ENCODE results near the gene MACROD2. TPM values are rescaled to one million over a fixed set of nuclear protein-coding genes. Genes with fewer than 3 reads are reported as not detected.

The MACROD2 gene
- total RNA-seq, 1 donor from 2014 or later = 2.4 TPM

- Mint-ChIP-seq H3K27ac (ENCODE audit: unreplicated experiment) (no peak overlapping the region), H3K36me3 (ENCODE audit: low read depth, unreplicated experiment) (no peaks in the 10 kb centered on the region), H3K4me1 (ENCODE audit: low read depth, unreplicated experiment) (peaks cover 6% of the 10 kb centered on the region), H3K4me3 (ENCODE audit: unreplicated experiment) (no peak overlapping the region), H3K27me3 (ENCODE audit: low read depth, unreplicated experiment) (no peaks in the 10 kb centered on the region), H3K9me3 (ENCODE audit: unreplicated experiment) (no peaks in the 10 kb centered on the region)
- no peak overlapping the region for H3K27ac ChIP-seq (ENCODE audit: low read depth, low read length)
- H3K4me1 ChIP-seq (ENCODE audit: insufficient read depth, low read length) = no peaks in the 10 kb centered on the region
- H3K4me2 ChIP-seq (ENCODE audit: low read length) = no peak overlapping the region
- FAIRE-seq (no peak), DNase-seq (ENCODE audit: low read depth) (no peak)
- no peaks in the 10 kb centered on the region for H4K20me1 ChIP-seq (ENCODE audit: insufficient read depth, low read length)
- H3K36me3 ChIP-seq (ENCODE audit: insufficient read depth, low read length) = no peaks in the 10 kb centered on the region
- no peaks in the 10 kb centered on the region for H3K9me3 ChIP-seq (ENCODE audit: insufficient read depth, low read depth, low read length)
- no peak overlapping the region for H2AFZ ChIP-seq (ENCODE audit: low read depth, low read length)
- H3K9ac ChIP-seq (ENCODE audit: low read length) = no peak overlapping the region
- TF ChIP-seq CTCF (IDR thresholded peaks at IDR 0.05; ENCODE audit: insufficient read depth, low read depth, low read length) (no peak), EZH2 (IDR thresholded peaks at IDR 0.05; ENCODE audit: insufficient read depth, low read length) (no peak)
- H3K27me3 ChIP-seq (ENCODE audit: insufficient read depth, low read length) = no peaks in the 10 kb centered on the region
- no peaks in the 10 kb centered on the region for H3K79me2 ChIP-seq (ENCODE audit: insufficient read depth, low read length)
- no peak overlapping the region for H3K4me3 ChIP-seq (ENCODE audit: insufficient read depth, low read depth, low read length)
These were observed 1845.5 kb downstream of the MACROD2 start for GRCh38 chr20:15840636-15841301.

- H3K4me3 ChIP-seq (ENCODE audit: insufficient read depth, low read depth, low read length) = no peak overlapping the region
- TF ChIP-seq CTCF (IDR thresholded peaks at IDR 0.05; ENCODE audit: insufficient read depth, low read depth, low read length) (no peak), EZH2 (IDR thresholded peaks at IDR 0.05; ENCODE audit: insufficient read depth, low read length) (no peak)
- no peak overlapping the region for H3K27ac ChIP-seq (ENCODE audit: low read depth, low read length)
- Mint-ChIP-seq H3K4me3 (ENCODE audit: unreplicated experiment) (no peak overlapping the region), H3K9me3 (ENCODE audit: unreplicated experiment) (no peaks in the 10 kb centered on the region), H3K27me3 (ENCODE audit: low read depth, unreplicated experiment) (no peaks in the 10 kb centered on the region), H3K36me3 (ENCODE audit: low read depth, unreplicated experiment) (no peaks in the 10 kb centered on the region), H3K27ac (ENCODE audit: unreplicated experiment) (no peak overlapping the region), H3K4me1 (ENCODE audit: low read depth, unreplicated experiment) (no peaks in the 10 kb centered on the region)
- H3K4me1 ChIP-seq (ENCODE audit: insufficient read depth, low read length) = no peaks in the 10 kb centered on the region
- no peaks in the 10 kb centered on the region for H3K36me3 ChIP-seq (ENCODE audit: insufficient read depth, low read length)
- FAIRE-seq (no peak), DNase-seq (ENCODE audit: low read depth) (no peak)
- no peak overlapping the region for H2AFZ ChIP-seq (ENCODE audit: low read depth, low read length)
- H3K9me3 ChIP-seq (ENCODE audit: insufficient read depth, low read depth, low read length) = no peaks in the 10 kb centered on the region
- no peak overlapping the region for H3K9ac ChIP-seq (ENCODE audit: low read length)
- H3K4me2 ChIP-seq (ENCODE audit: low read length) = no peak overlapping the region
- H4K20me1 ChIP-seq (ENCODE audit: insufficient read depth, low read length) = no peaks in the 10 kb centered on the region
- no peaks in the 10 kb centered on the region for H3K79me2 ChIP-seq (ENCODE audit: insufficient read depth, low read length)
- no peaks in the 10 kb centered on the region for H3K27me3 ChIP-seq (ENCODE audit: insufficient read depth, low read length)
These were observed 1847.6 kb downstream of the MACROD2 start for GRCh38 chr20:15842872-15843271.

GRCh38 chr20:15843777-15844176 is 1848.5 kb downstream of the MACROD2 start:
- no peak overlapping the region for H2AFZ ChIP-seq (ENCODE audit: low read depth, low read length)
- H3K27me3 Mint-ChIP-seq (ENCODE audit: low read depth, unreplicated experiment) = no peaks in the 10 kb centered on the region
- no peaks in the 10 kb centered on the region for H3K27me3 ChIP-seq (ENCODE audit: insufficient read depth, low read length)
- no peak overlapping the region for H3K9ac ChIP-seq (ENCODE audit: low read length)
- no peak for FAIRE-seq
- H3K4me1 ChIP-seq (ENCODE audit: insufficient read depth, low read length) = no peaks in the 10 kb centered on the region
- no peaks in the 10 kb centered on the region for H4K20me1 ChIP-seq (ENCODE audit: insufficient read depth, low read length)
- H3K4me1 Mint-ChIP-seq (ENCODE audit: low read depth, unreplicated experiment) = no peaks in the 10 kb centered on the region
- H3K27ac Mint-ChIP-seq (ENCODE audit: unreplicated experiment) = no peak overlapping the region
- H3K9me3 Mint-ChIP-seq (ENCODE audit: unreplicated experiment) = no peaks in the 10 kb centered on the region
- no peaks in the 10 kb centered on the region for H3K36me3 Mint-ChIP-seq (ENCODE audit: low read depth, unreplicated experiment)
- no peaks in the 10 kb centered on the region for H3K79me2 ChIP-seq (ENCODE audit: insufficient read depth, low read length)
- TF ChIP-seq CTCF (IDR thresholded peaks at IDR 0.05; ENCODE audit: insufficient read depth, low read depth, low read length) = no peak
- no peaks in the 10 kb centered on the region for H3K9me3 ChIP-seq (ENCODE audit: insufficient read depth, low read depth, low read length)
- no peak overlapping the region for H3K27ac ChIP-seq (ENCODE audit: low read depth, low read length)
- H3K4me3 Mint-ChIP-seq (ENCODE audit: unreplicated experiment) = no peak overlapping the region
- no peak overlapping the region for H3K4me3 ChIP-seq (ENCODE audit: insufficient read depth, low read depth, low read length)
- no peak for DNase-seq (ENCODE audit: low read depth)
- no peak overlapping the region for H3K4me2 ChIP-seq (ENCODE audit: low read length)
- H3K36me3 ChIP-seq (ENCODE audit: insufficient read depth, low read length) = no peaks in the 10 kb centered on the region
